ENCODE measurements around the gene MAP2K2.
A peak's percentile ranks its signal among the peaks of the same experiment; 100 is the strongest.

The MAP2K2 gene

GRCh38 chr19:4077800-4078684 is 45.9 kb downstream of the MAP2K2 start:
- no peak for DNase-seq (ENCODE audit: low read depth)

DNA sequence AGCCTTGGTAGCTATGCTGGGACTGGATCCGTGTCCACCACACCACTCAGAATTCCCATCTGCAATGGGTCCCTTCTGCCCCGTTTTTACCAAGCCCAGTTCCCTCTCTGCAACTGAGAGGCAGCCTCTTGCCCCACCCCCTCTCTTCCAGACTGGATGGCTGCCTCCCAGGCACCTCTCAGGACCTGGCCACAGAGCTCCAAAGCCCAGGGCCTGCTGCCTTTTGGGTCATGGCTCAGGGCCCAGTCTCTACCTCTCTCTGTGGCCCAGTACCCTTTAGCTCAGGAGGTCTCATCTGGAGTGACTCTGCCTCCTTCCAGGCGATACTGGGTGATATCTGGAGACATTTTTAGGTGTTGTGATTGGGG is 46.9 kb downstream of the MAP2K2 start:
- no peak for DNase-seq (ENCODE audit: low read depth)

GRCh38 chr19:4075373-4075772 is 48.5 kb downstream of the MAP2K2 start:
- no peak for DNase-seq (ENCODE audit: low read depth)

GRCh38 chr19:4071610-4072009 is 52.3 kb downstream of the MAP2K2 start:
- DNase-seq (ENCODE audit: low read depth): no peak

DNA sequence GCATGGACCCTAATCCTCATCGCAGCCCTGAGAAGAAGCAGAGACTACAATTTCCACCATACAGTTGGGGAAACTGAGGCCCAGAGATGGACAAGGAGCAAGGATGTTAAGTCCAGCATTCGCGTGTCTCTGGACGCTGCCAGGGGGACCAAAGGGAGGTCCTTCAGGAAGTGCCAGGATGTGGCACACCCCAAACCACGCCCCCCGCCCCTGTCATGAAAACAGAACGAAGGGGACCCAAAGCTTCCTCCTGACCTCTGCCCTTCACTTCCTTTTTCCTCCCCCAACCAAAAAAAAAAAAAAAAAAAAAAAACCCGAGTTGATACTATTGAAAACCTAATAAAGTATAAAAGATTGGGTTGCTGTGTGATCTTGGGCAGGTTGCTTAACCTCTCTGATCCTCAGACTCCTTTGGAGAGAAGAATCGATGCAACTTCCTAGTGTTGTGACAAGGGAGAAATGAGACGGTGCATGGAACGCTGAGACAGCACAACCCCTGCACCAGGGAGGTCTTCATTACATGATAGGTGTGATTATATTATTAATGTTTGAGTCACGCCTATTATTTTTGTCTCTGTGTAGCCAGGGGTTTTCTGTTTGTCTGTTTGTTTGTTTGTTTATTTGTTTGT is 54.5 kb downstream of the MAP2K2 start:
- DNase-seq (ENCODE audit: low read depth): no peak

GRCh38 chr19:4068047-4068966 is 55.6 kb downstream of the MAP2K2 start:
- DNase-seq (ENCODE audit: low read depth): no peak

- DNase-seq (ENCODE audit: low read depth): no peak
Observed at GRCh38 chr19:4067396-4068046, 56.4 kb downstream of the MAP2K2 start.

DNA sequence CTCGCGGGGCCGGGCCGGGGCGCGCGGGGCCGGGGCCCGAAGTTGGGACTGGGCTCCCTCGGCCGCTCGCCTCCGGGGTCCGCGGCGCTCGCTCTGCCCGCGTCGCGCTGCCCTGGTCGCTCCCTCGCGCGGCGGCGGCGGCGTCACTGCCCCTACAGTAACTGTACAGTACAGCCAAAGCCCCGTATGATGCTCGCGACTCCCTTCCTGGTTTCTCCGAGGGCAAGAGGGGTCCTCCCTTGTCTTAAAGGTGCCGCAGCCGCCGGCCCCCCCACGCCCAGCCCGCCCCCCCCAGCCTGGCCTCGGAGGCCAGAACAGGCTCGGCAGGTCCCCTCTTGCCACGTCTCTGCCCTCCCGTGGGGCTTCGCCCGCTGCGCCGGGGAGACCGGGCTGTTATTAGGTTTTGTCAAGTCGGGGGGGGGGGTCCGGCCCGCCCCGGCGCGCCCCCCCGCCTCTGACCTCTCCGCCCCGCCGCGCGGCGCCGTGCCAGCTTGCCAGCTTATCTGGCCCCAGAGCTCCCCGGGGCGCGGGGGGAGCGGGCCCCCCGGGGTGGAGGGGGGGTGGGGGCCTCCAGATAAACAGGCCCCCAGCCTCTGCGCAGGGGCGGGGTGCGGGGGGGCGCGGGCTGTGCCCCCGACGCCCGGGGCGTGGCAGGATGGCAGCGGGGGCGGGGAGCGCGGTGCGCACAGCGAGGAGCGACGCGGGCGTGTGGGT is 57.1 kb downstream of the MAP2K2 start, which contains the start of gene ZBTB7A:
ZBTB7A (minus strand) TSS at position 218 of the 714 bp plus-strand sequence. CDS start 11,667 bp downstream, outside the sequence.
- DNase-seq (ENCODE audit: low read depth): no peak

DNA sequence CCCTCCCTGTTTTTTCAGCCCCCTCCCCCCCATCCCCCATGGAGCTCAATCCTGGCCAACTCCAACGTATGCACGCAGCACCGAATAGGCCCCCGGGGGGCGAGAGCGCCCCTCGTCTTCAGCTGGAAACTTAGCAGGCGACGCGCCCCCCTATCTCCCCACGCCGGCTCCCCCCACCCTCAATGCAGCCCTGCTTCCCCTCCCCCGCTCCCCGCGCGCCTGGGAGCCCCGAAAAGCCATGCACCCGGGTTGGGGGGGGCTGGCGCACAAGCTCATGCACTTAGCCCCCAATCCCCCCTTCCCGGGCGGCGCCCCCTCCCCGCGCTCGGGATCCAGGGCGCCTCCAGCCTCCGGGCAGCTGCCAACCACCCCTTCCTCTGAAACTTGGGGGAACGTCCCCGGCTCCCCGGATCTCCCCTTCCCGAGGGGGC is 57.7 kb downstream of the MAP2K2 start:
- DNase-seq (ENCODE audit: low read depth): no peak

- DNase-seq (ENCODE audit: low read depth): peak; percentile 92
Observed at GRCh38 chr19:4065430-4066175, 58.3 kb downstream of the MAP2K2 start.

DNA sequence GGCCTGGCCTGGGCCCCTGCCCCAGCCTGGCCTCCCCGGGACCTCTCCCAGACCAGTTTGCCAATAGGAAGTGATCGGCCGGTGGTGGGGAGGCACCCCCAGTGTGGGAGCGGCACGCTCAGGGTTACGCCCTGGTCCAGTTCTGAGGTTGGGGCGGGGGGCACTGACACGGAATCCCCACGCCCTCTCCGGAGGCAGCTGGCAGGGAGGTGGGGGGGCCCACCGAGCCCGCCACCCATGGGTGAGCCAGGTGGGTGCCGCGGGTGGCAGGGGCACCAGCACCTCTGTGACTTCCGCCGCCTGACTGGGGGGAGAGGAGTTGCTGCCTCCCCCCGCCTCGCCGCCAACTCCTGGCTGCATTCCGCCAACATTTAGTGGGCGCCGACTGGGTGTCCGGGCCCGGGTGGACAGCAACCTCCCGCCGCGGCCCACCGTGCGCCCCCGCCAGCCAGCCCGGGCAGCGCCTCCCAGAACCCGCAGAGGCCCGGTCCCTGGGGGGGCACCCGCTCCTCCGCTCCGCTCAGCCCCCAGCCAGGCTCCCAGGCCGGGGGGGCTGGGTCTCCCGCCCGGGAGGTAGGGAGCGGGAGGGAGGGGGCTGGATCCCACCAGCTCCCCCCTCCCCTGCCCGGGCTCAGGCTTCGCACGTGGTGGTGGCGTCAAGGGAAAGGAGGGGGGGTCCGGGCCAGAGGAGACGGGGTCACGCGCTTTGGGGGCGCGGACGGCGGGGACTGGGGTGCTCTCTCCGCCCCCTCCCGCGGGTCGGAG is 59.2 kb downstream of the MAP2K2 start:
- no peak for DNase-seq (ENCODE audit: low read depth)

GRCh38 chr19:4064149-4064495 is 59.8 kb downstream of the MAP2K2 start:
- DNase-seq (ENCODE audit: low read depth): no peak

GRCh38 chr19:4063369-4064148 is 60.4 kb downstream of the MAP2K2 start:
- no peak for DNase-seq (ENCODE audit: low read depth)

GRCh38 chr19:4062419-4063368 is 61.2 kb downstream of the MAP2K2 start:
- no peak for DNase-seq (ENCODE audit: low read depth)

DNA sequence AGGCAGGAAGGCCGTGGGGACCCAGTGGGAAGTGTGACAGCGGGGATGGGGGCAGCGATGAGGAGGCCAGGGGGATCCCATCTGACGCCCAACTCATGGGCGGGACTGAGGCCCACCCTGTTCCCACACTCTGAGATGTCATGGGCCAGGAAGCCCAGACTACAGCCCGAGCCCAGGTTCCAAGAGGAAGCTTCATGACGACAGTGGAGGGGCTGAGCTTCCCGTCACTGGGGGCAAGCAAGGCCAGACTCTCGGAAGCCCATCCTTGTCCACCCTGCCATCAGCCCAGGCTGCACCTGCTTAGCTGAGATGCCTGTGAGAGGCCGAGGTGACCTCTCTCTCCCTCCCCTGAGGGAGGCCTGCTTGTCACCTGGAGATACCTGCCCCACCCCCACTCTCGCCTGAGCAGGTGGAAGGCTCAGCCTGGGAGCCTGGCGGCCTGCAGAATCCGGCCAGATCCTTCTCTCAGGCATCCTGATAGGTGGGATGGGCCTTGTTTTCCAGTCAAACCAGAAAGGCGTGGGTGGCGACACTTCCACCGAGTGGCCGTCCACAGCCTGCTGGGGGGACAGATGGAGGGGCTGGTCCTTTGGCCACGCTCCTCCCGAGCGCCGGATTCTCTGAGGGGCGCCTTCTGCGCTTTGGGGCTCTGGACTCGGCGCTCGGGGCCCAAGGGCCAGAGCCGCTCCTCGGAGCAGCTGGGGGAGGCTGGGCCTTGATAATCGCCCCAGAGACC is 62.1 kb downstream of the MAP2K2 start:
- no peak for DNase-seq (ENCODE audit: low read depth)

DNA sequence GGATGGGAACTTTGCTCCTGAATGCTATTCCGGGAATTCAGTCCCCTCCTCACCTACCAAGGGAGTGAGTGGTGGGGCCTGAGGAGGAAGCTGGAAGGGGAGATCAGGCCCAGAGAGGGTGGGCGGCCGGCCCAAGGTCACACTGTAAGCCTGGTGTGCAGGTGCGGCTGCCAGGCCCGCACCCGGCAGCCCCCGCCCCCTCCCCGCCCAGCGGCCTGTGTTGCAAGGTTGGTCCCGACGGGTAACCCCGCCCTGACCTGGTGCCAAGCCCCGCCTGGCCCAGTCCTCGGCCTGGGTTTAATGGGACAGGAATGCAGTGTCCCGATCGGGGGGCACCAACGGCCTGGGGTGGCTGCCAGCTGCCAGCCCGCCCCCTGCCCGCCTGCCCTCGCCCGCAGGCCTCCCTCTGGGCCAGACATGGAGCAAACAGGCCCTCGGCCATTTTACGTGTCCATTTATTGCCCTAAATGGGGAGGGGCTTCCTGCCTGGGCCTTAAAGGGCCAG is 62.7 kb downstream of the MAP2K2 start:
- DNase-seq (ENCODE audit: low read depth): no peak

Measured in stimulated activated CD8-positive, alpha-beta memory T cell treated with anti-CD3 and anti-CD28 coated beads, Interleukin-15, amount 100 ng/mL, for 24 hours (primary cell).